Type B pancreatic cell (in vitro differentiated cells): ENCODE measurements around the gene STAT5B. TPM values are rescaled to one million over a fixed set of nuclear protein-coding genes. Genes with fewer than 3 reads are reported as not detected.
"Not testable (repeated sequence)": the region's sequence is repeated elsewhere in the genome, so short reads cannot be mapped to it uniquely, and the experiment has no call there.

Experiments used
- DNase-seq: peaks from one replicate; pipeline ENCODE4 v3.0.0; 2021; ENCODE audit warnings: mixed read lengths; ENCODE audit not compliant: unreplicated experiment; ENCODE audit errors: extremely low spot score
- H3K27ac Mint-ChIP-seq: 2 replicates; pipeline ENCODE4 v1.8.0; 2021; ENCODE audit warnings: mild to moderate bottlenecking, mixed read lengths
- H3K27me3 Mint-ChIP-seq: 2 replicates; pipeline ENCODE4 v1.8.0; 2021; ENCODE audit warnings: mixed read lengths
- H3K36me3 Mint-ChIP-seq: 2 replicates; pipeline ENCODE4 v1.8.0; 2021; ENCODE audit warnings: mixed read lengths
- H3K4me1 Mint-ChIP-seq: one replicate; pipeline ENCODE4 v1.8.0; 2021; ENCODE audit warnings: mixed read lengths; ENCODE audit not compliant: unreplicated experiment
- H3K4me3 Mint-ChIP-seq: 2 replicates; pipeline ENCODE4 v1.8.0; 2021; ENCODE audit warnings: mild to moderate bottlenecking, mixed read lengths
- H3K9me3 Mint-ChIP-seq: 2 replicates; pipeline ENCODE4 v1.8.0; 2021; ENCODE audit warnings: mixed read lengths
- total RNA-seq: library from RNA; stranded (reverse); gene quantifications from 2 replicates; pipeline ENCODE4 v1.2.1, GENCODE V29; 2021; ENCODE audit warnings: low replicate concordance
- TF ChIP-seq, protein P1 (sequence below): fragments of 200-600 bp; sonication (generic); conservative IDR thresholded peaks from 2 replicates; pipeline ENCODE4 v1.5.0; 2021; ENCODE audit warnings: antibody characterized with exemption, mild to moderate bottlenecking

The STAT5B gene
- total RNA-seq, 1 donor from 2014 or later = 42.3 TPM

DNA sequence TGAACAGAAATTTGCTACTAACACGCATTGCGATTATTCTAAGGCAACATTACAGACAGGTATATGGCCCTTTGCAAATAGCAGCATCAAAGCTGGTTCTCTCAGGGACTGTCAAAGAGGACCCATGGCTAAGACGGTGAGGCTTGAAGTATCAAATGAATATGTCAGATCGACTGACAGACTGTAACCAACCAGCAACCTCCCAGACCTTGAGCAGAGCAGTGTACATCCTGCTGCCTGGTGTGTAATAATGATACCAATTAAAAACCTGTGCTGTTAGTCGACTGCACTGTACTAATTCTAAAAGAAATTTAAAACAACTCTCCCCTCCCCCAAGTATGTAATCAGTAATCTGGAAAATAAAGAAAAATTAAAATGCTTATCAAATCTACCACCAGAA lies 46.0 kb downstream of the STAT5B start:
- no peak for DNase-seq
- TF ChIP-seq, protein P1, sequence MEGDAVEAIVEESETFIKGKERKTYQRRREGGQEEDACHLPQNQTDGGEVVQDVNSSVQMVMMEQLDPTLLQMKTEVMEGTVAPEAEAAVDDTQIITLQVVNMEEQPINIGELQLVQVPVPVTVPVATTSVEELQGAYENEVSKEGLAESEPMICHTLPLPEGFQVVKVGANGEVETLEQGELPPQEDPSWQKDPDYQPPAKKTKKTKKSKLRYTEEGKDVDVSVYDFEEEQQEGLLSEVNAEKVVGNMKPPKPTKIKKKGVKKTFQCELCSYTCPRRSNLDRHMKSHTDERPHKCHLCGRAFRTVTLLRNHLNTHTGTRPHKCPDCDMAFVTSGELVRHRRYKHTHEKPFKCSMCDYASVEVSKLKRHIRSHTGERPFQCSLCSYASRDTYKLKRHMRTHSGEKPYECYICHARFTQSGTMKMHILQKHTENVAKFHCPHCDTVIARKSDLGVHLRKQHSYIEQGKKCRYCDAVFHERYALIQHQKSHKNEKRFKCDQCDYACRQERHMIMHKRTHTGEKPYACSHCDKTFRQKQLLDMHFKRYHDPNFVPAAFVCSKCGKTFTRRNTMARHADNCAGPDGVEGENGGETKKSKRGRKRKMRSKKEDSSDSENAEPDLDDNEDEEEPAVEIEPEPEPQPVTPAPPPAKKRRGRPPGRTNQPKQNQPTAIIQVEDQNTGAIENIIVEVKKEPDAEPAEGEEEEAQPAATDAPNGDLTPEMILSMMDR = no peak
- no peaks in the 10 kb centered on the region for H3K9me3 Mint-ChIP-seq
- H3K4me1 Mint-ChIP-seq = no peaks in the 10 kb centered on the region
- H3K27ac Mint-ChIP-seq = no peak overlapping the region
- peaks cover 3% of the 10 kb centered on the region for H3K36me3 Mint-ChIP-seq
- no peaks in the 10 kb centered on the region for H3K27me3 Mint-ChIP-seq
- H3K4me3 Mint-ChIP-seq = no peak overlapping the region

DNA sequence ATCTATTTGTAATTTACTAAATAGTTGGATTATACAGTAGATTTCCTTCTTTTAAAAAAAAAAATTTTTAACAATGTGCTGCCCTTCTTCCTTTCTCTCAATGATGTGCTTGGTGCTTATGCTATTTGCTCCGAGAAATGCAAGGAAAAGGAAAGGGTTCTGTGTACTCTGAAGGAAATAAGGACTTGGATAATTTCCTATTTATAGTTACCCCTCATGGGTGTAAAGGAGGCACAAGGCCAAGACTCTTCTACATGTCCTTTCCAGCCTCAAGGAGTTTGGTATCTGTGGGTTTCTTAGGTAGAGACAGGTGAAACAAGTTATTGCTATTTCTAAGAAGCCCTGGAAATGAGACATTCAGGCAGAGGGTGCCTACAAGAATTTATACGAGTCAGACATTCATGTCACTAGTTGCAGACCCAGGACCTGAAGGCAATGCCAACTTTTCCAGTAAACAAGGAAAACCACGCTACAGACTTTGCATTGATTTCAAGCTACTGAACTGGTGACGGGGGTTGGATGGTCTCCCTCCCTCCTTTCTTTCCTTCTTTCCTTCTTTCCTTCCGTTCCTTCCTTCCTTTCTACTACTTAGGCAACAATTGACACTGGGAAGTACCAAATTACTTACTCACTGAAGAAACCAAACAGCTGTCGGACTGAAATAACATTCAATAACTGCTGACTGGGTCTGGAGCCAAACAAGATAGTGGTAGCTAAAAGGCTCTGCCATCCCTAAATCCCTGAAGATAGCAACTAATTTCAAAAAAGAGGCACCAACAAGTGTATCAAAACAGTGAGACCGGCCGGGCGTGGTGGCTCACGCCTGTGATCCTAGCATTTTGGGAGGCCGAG lies 48.1 kb downstream of the STAT5B start:
- DNase-seq = no peak
- Mint-ChIP-seq H3K27me3 (no peaks in the 10 kb centered on the region), H3K4me1 (no peaks in the 10 kb centered on the region), H3K36me3 (peaks cover 3% of the 10 kb centered on the region), H3K9me3 (no peaks in the 10 kb centered on the region), H3K27ac (no peak overlapping the region), H3K4me3 (no peak overlapping the region)
- TF ChIP-seq, protein P1 = no peak

DNA sequence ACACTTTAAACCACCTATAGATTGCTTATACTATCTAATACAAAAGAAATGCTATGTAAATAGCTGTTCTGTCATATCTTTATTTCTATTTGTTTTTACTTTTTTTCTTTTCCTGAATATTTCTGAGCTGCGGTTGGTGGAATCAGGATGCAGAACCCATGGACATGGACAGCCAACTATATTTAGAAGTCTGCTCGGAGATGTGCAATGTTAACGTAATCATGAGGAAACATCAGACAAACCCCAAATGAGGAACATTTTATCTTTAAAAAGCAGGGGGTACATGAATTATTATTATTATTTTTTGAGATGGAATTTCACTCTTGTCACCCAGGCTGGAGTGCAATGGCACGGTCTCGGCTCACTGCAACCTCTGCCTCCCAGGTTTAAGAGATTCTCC lies 50.5 kb downstream of the STAT5B start:
- no peaks in the 10 kb centered on the region for H3K4me1 Mint-ChIP-seq
- H3K27me3 Mint-ChIP-seq = no peaks in the 10 kb centered on the region
- peaks cover 8% of the 10 kb centered on the region for H3K36me3 Mint-ChIP-seq
- no peak for DNase-seq
- H3K9me3 Mint-ChIP-seq = no peaks in the 10 kb centered on the region
- H3K4me3 Mint-ChIP-seq = no peak overlapping the region
- TF ChIP-seq, protein P1 = no peak
- no peak overlapping the region for H3K27ac Mint-ChIP-seq

GRCh38 chr17:42224651-42225050 lies 51.5 kb downstream of the STAT5B start:
- H3K36me3 Mint-ChIP-seq = peaks cover 8% of the 10 kb centered on the region
- TF ChIP-seq, protein P1 = no peak
- DNase-seq = no peak
- no peak overlapping the region for H3K4me3 Mint-ChIP-seq
- H3K4me1 Mint-ChIP-seq = no peaks in the 10 kb centered on the region
- H3K27me3 Mint-ChIP-seq = no peaks in the 10 kb centered on the region
- H3K27ac Mint-ChIP-seq = no peak overlapping the region
- H3K9me3 Mint-ChIP-seq = no peaks in the 10 kb centered on the region

DNA sequence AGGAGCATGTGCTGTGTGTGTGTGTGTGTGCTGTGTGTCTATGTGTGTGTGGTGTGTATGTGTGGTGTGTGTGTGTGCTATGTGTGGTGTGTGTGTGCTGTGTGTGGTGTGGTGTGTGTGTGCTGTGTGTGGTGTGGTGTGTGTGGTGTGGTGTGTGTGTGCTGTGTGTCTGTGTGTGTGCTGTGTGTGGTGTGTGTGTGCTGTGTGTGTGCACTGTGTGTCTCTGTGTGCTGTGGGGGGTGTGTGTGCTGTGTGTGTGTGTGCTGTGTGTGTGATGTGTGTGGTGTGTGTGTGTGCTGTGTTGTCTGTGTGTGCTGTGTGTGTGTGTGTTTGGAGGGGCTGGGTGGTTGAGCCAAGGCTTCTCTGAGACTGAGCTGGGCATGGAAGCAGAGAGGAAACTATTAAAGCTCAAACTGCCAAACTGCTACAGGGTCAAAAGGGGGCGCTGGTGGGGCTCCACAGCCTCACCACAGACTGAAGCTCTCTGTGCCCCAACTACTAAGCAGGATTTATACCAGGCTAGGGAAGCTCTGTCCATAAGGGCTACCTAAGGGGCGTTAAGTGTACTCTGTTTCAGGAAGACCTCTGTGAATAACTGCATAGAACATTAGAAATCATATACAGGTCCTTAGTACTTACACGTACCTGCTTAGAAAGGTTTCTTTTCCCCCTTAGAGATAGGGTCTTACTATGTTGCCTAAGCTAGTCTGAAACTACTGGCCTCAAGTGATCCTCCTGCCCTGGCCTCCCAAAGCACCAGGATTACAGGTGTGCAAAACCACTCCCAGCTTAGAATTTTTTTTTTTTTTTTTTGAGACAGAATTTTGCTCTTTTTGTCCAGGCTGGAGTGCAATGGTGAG lies 54.1 kb downstream of the STAT5B start:
- TF ChIP-seq, protein P1 = peak; percentile 73
- Mint-ChIP-seq H3K27me3 (no peaks in the 10 kb centered on the region), H3K36me3 (peaks cover 8% of the 10 kb centered on the region), H3K27ac (no peak overlapping the region), H3K9me3 (no peaks in the 10 kb centered on the region), H3K4me1 (no peaks in the 10 kb centered on the region), H3K4me3 (no peak overlapping the region)
- no peak for DNase-seq

DNA sequence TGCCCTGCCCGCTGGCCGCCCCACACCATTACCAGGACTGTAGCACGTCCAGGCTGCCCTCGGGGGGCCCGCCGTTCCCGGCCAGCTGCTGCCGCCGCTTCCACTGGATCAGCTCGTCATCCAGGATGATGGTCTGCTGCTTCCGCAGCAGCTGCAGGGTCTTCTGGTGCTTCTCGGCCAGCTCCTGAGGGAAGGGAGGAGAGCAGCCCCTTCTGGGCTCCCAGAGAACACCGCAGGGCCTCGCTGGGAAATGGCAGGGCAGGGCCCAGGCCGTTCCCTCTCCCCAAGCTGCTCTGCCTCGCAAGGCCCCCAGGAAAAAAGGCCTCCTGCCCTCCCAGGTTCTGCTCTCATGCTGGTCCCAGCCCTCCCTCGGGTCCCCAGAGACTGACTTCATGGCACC lies 56.9 kb downstream of the STAT5B start:
- H3K4me1 Mint-ChIP-seq, H3K9me3 Mint-ChIP-seq, H3K27ac Mint-ChIP-seq, H3K4me3 Mint-ChIP-seq, H3K27me3 Mint-ChIP-seq, DNase-seq, H3K36me3 Mint-ChIP-seq: not testable (repeated sequence)
